Natural killer cell treated with Interleukin-12 subunit alpha and Interleukin-12 subunit beta and Interleukin-15 and Interleukin-18, amount 100 ng/mL, for 72 hours (primary cell): ENCODE results near the gene RBM26. TPM values are rescaled to one million over a fixed set of nuclear protein-coding genes. Genes with fewer than 3 reads are reported as not detected.

Experiments used
- ATAC-seq, 2 donors: fragments of 150-1000 bp; cut with Tn5 transposase in 1 of 2; sonication (Bioruptor Pico), chemical (Tn5 transposase) in 1 of 2; 2 replicates each; pipeline ENCODE4 v1.10.0; 2021
- DNase-seq: peaks from one replicate; pipeline ENCODE4 v3.0.0; 2022; ENCODE audit warnings: low spot score
- H3K27ac Mint-ChIP-seq, 2 donors: 1 replicate in 1 of 2; 2 replicates in 1 of 2; pipeline ENCODE4 v1.8.0; 2022; ENCODE audit warnings: mixed read lengths in 2 of 2, mild to moderate bottlenecking in 1 of 2, moderate library complexity in 1 of 2
- H3K27me3 Mint-ChIP-seq, 2 donors: 1 replicate in 1 of 2; 2 replicates in 1 of 2; pipeline ENCODE4 v1.8.0; 2022; ENCODE audit warnings: mixed read lengths in 2 of 2
- H3K36me3 Mint-ChIP-seq: one replicate; pipeline ENCODE4 v1.8.0; 2022; ENCODE audit warnings: mixed read lengths
- H3K4me1 Mint-ChIP-seq, 2 donors: 1 replicate in 1 of 2; 2 replicates in 1 of 2; pipeline ENCODE4 v1.8.0; 2022; ENCODE audit warnings: low read depth in 2 of 2, mixed read lengths in 2 of 2, mild to moderate bottlenecking in 1 of 2
- H3K4me3 Mint-ChIP-seq: one replicate; pipeline ENCODE4 v1.8.0; 2022; ENCODE audit warnings: mixed read lengths
- H3K9me3 Mint-ChIP-seq: 2 replicates; pipeline ENCODE4 v1.8.0; 2022; ENCODE audit warnings: mixed read lengths
- total RNA-seq, 2 donors: library from RNA; stranded (reverse); gene quantifications; one replicate each; pipeline ENCODE4 v1.2.3, GENCODE V29; 2022

RBM26 gene
- total RNA-seq, 2 donors from 2014 or later: 50.1 to 79.4 TPM

- Mint-ChIP-seq H3K27me3 (no peaks in the 10 kb centered on the region), H3K9me3 (no peaks in the 10 kb centered on the region), H3K27ac (no peak overlapping the region), H3K4me3 (no peak overlapping the region), H3K4me1 (peaks cover 0 to 2% of the 10 kb centered on the region in 2 donors), H3K36me3 (peaks cover 25% of the 10 kb centered on the region)
- no peak for ATAC-seq
- DNase-seq: no peak
Observed at GRCh38 chr13:79320433-79320832, 85.6 kb downstream of the RBM26 start.

GRCh38 chr13:79318664-79319063 is 87.4 kb downstream of the RBM26 start:
- DNase-seq (no peak), ATAC-seq (no peak)
- Mint-ChIP-seq H3K27me3 (no peaks in the 10 kb centered on the region), H3K4me3 (no peak overlapping the region), H3K9me3 (no peaks in the 10 kb centered on the region), H3K4me1 (peaks cover 0 to 2% of the 10 kb centered on the region in 2 donors), H3K36me3 (peaks cover 35% of the 10 kb centered on the region), H3K27ac (no peak overlapping the region)

GRCh38 chr13:79317856-79318255 is 88.2 kb downstream of the RBM26 start:
- ATAC-seq: no peak
- Mint-ChIP-seq H3K27ac (no peak overlapping the region), H3K4me1 (peaks cover 0 to 2% of the 10 kb centered on the region in 2 donors), H3K36me3 (peaks cover 35% of the 10 kb centered on the region), H3K4me3 (no peak overlapping the region), H3K9me3 (no peaks in the 10 kb centered on the region), H3K27me3 (no peaks in the 10 kb centered on the region)
- DNase-seq: no peak

- H3K4me1 Mint-ChIP-seq: peaks cover 0 to 2% of the 10 kb centered on the region in 2 donors
- DNase-seq (no peak), ATAC-seq (no peak)
- H3K27ac Mint-ChIP-seq: no peak overlapping the region
- no peaks in the 10 kb centered on the region for H3K9me3 Mint-ChIP-seq
- H3K36me3 Mint-ChIP-seq: peaks cover 18% of the 10 kb centered on the region
- no peak overlapping the region for H3K4me3 Mint-ChIP-seq
- no peaks in the 10 kb centered on the region for H3K27me3 Mint-ChIP-seq
Observed at GRCh38 chr13:79314652-79315051, 91.4 kb downstream of the RBM26 start.

- peaks cover 10% of the 10 kb centered on the region for H3K36me3 Mint-ChIP-seq
- no peak overlapping the region for H3K4me3 Mint-ChIP-seq
- H3K27ac Mint-ChIP-seq: no peak overlapping the region
- no peak for DNase-seq
- no peak for ATAC-seq
- peaks cover 0 to 6% of the 10 kb centered on the region in 2 donors for H3K4me1 Mint-ChIP-seq
- no peaks in the 10 kb centered on the region for H3K27me3 Mint-ChIP-seq
- H3K9me3 Mint-ChIP-seq: no peaks in the 10 kb centered on the region
Observed at GRCh38 chr13:79312340-79312855, 93.7 kb downstream of the RBM26 start.

GRCh38 chr13:79311386-79311785 is 94.7 kb downstream of the RBM26 start:
- no peak overlapping the region for H3K27ac Mint-ChIP-seq
- peaks cover 0 to 5% of the 10 kb centered on the region in 2 donors for H3K4me1 Mint-ChIP-seq
- no peaks in the 10 kb centered on the region for H3K9me3 Mint-ChIP-seq
- peaks cover 10% of the 10 kb centered on the region for H3K36me3 Mint-ChIP-seq
- H3K27me3 Mint-ChIP-seq: peaks cover 0 to 3% of the 10 kb centered on the region in 2 donors
- ATAC-seq (no peak), DNase-seq (no peak)
- no peak overlapping the region for H3K4me3 Mint-ChIP-seq

- Mint-ChIP-seq H3K36me3 (peaks cover 5% of the 10 kb centered on the region), H3K4me3 (no peak overlapping the region)
- no peak for DNase-seq
Observed at GRCh38 chr13:79309690-79310089, 96.4 kb downstream of the RBM26 start.

GRCh38 chr13:79307866-79308298 is 98.2 kb downstream of the RBM26 start:
- Mint-ChIP-seq H3K27me3 (peaks cover 5 to 13% of the 10 kb centered on the region in 2 donors), H3K27ac (no peak overlapping the region), H3K36me3 (peaks cover 1% of the 10 kb centered on the region), H3K4me1 (peaks cover 0 to 5% of the 10 kb centered on the region in 2 donors), H3K9me3 (peaks cover 2% of the 10 kb centered on the region), H3K4me3 (no peak overlapping the region)
- DNase-seq (no peak), ATAC-seq (no peak)

More at GRCh38 chr13:79309690-79310089, 96.4 kb downstream of the RBM26 start:
- Mint-ChIP-seq H3K4me1 (peaks cover 0 to 5% of the 10 kb centered on the region in 2 donors), H3K9me3 (no peaks in the 10 kb centered on the region), H3K27me3 (peaks cover 2 to 9% of the 10 kb centered on the region in 2 donors), H3K27ac (no peak overlapping the region)
- no peak for ATAC-seq

GRCh38 chr13:79307433-79307861 is 98.6 kb downstream of the RBM26 start:
- Mint-ChIP-seq H3K27me3 (peaks cover 8 to 18% of the 10 kb centered on the region in 2 donors), H3K36me3 (peaks cover 5% of the 10 kb centered on the region), H3K9me3 (peaks cover 5% of the 10 kb centered on the region), H3K27ac (no peak overlapping the region), H3K4me1 (peaks cover 0 to 5% of the 10 kb centered on the region in 2 donors), H3K4me3 (no peak overlapping the region)
- DNase-seq (no peak), ATAC-seq (no peak)

GRCh38 chr13:79306650-79307049 is 99.4 kb downstream of the RBM26 start:
- Mint-ChIP-seq H3K27ac (no peak overlapping the region), H3K4me1 (peaks cover 0 to 5% of the 10 kb centered on the region in 2 donors), H3K36me3 (peaks cover 6% of the 10 kb centered on the region), H3K27me3 (peaks cover 8 to 21% of the 10 kb centered on the region in 2 donors), H3K9me3 (peaks cover 5% of the 10 kb centered on the region), H3K4me3 (no peak overlapping the region)
- DNase-seq (no peak), ATAC-seq (no peak)

- DNase-seq (no peak), ATAC-seq (no peak)
- Mint-ChIP-seq H3K27ac (no peak overlapping the region), H3K4me1 (no peaks in the 10 kb centered on the region), H3K4me3 (no peak overlapping the region), H3K27me3 (peaks cover 13 to 23% of the 10 kb centered on the region in 2 donors), H3K9me3 (no peaks in the 10 kb centered on the region), H3K36me3 (peaks cover 6% of the 10 kb centered on the region)
Observed at GRCh38 chr13:79297128-79297527, 108.9 kb downstream of the RBM26 start.

GRCh38 chr13:79295906-79296706 is 109.9 kb downstream of the RBM26 start:
- no peak overlapping the region for H3K4me3 Mint-ChIP-seq
- DNase-seq: no peak
- no peaks in the 10 kb centered on the region for H3K4me1 Mint-ChIP-seq
- no peaks in the 10 kb centered on the region for H3K9me3 Mint-ChIP-seq
- ATAC-seq: no peak
- H3K27me3 Mint-ChIP-seq: peaks cover 11 to 15% of the 10 kb centered on the region in 2 donors
- no peak overlapping the region for H3K27ac Mint-ChIP-seq
- peaks cover 4% of the 10 kb centered on the region for H3K36me3 Mint-ChIP-seq

- H3K9me3 Mint-ChIP-seq: no peaks in the 10 kb centered on the region
- H3K4me1 Mint-ChIP-seq: no peaks in the 10 kb centered on the region
- DNase-seq (no peak), ATAC-seq (no peak)
- no peaks in the 10 kb centered on the region for H3K36me3 Mint-ChIP-seq
- no peak overlapping the region for H3K4me3 Mint-ChIP-seq
- no peak overlapping the region for H3K27ac Mint-ChIP-seq
- peaks cover 8 to 11% of the 10 kb centered on the region in 2 donors for H3K27me3 Mint-ChIP-seq
Observed at GRCh38 chr13:79290595-79291244, 115.3 kb downstream of the RBM26 start.

GRCh38 chr13:79289571-79289970 is 116.5 kb downstream of the RBM26 start:
- no peak for DNase-seq
- no peak overlapping the region for H3K4me3 Mint-ChIP-seq
- ATAC-seq: no peak
- H3K4me1 Mint-ChIP-seq: no peaks in the 10 kb centered on the region
- H3K9me3 Mint-ChIP-seq: no peaks in the 10 kb centered on the region
- H3K27ac Mint-ChIP-seq: no peak overlapping the region
- peaks cover 4 to 5% of the 10 kb centered on the region in 2 donors for H3K27me3 Mint-ChIP-seq
- no peaks in the 10 kb centered on the region for H3K36me3 Mint-ChIP-seq
